HG02642 (cell line): ENCODE results near the gene METTL24.

Source experiments
- ATAC-seq: cut with Tn5 transposase; IDR thresholded peaks from one replicate; pipeline ENCODE4 v1.9.1; 2021; ENCODE audit warnings: mild to moderate bottlenecking; ENCODE audit not compliant: unreplicated experiment, poor library complexity

The METTL24 gene

DNA sequence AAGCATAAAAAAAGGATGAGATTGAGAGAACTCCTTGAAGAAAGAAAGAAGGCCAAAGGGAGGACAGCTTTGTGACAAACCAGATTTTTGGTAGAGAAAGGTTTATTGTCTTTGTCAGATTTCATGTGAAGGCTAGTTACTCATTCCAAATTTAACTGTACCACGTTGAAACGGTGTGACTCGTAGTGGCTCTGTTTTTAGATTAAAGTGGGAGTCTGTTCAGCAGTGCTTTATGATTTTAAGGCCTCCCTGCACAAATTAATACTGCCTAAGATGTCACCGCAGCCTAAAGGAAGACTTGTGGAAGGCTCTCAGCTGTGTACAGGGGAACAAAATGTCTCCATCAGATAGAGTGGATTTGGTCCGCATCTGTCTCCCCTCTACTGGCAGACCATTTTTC lies 142.0 kb downstream of the METTL24 start:
- no peak for ATAC-seq

DNA sequence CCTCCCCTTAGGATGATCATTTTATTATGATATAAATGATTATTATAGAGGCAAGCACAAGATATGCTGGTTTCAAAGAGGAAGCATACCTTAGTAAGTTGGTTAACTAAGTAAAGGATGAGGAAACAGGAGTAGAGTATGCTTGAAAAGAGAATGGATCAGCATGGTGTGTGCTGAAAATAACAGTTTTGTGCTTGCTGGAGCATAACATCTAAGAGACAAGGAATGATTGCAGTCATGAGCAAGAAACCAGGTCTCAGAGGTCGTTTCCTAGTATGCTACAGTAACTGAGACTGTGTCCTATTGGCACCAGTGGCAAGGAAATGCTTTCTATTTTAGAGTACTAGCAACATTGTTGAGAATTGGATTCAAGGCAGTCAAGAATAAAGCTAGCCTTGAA lies 143.8 kb downstream of the METTL24 start:
- ATAC-seq: no peak

DNA sequence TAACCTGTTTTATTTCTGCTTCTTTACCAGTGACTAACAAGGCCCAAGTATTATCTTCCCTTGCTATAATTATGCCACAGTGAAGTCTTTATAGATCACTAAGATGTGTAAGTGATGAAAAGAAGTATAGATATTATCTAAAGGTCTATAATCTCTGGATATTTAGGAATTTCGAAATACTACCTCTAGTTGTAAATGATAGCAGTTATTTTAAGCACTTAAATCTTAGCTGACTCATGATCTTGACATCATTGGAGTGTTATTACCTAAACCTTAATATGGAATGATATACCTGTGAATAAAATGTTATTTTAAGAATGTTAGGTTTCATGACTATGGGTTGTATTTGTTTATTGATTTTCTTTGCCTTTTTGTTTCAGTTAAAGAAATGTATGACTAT lies 146.4 kb downstream of the METTL24 start:
- no peak for ATAC-seq

DNA sequence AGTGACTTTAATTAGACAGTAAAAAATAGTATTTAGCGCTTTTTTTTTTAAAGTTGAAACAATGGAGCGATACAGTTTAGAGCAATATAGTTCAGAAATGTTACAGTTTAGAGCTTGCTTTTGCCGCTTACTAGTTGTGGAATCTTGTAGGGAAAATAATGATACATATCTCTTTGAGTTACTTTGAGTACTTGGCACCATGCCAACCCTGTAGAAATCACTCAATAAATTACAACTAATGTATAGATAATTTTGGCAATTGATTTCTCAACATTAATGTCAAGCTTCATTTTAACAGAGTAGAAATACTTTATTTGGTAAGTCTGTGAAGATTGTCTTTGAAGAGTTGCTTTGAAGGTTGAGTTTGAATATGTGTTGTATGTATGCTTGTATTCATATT lies 150.5 kb downstream of the METTL24 start:
- ATAC-seq: no peak

DNA sequence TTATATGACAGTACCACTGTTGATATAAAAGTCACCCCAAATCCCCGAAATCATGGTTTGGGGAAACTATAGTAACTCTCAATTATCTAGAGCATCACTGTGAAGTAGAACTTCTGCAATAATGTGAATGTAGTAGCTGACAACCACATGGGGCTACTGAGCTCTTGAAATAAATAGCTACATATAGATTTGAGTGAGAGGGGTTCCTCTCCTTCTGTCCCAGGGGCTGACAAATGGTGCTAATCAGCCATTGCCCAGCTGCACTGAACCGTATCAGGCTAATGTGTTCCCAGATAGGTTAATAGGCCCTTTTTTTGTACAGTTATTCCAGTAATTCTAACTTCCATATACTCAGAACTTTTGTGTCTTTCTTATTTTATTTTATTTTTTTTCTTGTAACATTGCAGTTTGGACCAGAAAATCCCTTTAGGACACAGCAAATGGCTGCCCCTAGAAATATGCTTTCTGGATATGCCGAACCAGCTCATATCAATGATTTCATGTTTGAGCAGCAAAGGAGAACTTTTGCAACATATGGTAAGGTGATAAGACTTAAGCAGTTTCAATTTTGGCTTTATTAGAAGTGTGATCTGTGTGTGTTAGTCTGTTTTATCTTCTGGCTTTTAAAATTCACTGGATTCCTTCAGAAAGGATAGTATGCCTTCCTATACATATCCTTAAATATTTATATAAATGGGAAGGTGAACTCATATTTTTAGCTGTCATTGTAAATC lies 156.8 kb downstream of the METTL24 start:
- ATAC-seq: no peak

DNA sequence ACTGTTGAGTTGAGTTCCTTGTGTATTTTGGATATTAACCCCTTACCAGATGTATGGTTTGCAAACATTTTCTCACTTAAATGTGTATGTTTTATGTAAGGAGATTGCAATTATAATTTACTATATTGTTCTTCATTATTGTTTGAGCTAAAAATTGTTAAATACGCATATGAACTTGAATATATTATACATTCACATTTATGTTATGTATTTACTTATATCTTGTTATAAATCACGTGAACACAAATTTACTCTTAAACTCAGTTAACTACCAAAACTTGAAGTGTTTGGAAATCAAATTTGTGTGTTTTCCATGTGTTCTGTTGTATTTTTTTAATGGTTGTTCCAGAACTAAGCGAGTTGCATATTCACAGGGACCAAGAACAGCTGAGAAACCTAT lies 159.6 kb downstream of the METTL24 start:
- ATAC-seq: no peak

DNA sequence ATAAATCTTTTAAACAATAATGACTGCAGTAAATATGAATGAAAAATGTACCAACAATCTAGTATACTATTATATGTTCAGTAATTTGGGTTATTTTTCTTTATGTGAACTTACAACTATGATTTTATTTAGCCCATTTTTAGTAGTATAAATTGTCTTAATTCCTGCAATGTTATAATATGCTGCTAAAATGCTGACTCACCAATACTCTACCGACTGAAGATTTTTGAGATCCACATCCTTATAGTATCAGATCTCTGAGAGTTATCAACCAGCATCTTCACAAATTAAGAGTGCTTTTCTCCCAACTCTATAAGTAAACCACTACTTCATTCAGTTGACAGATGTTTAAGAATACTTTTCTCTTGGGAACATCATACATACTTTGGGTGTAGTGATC lies 161.3 kb downstream of the METTL24 start:
- no peak for ATAC-seq

DNA sequence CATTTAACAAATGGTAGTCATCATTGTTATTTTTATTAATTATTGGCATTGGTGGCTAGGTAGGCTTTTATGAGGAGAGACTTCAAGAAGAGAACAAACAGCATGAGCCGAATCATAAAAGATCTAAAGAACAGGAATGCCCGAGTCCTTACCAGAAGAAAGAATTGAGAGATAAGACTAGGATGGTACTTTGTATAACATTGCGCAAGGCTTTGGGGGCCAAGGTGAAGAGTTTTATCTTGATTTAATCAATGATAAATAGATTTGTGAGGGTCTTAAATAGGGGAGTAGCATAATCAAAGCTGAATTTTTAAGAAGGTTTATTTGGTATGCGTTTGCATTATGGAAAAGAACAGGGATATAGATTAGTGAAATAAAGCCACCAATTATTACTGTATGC lies 162.5 kb downstream of the METTL24 start:
- no peak for ATAC-seq
